AG09319 (cell line): ENCODE results near the gene SERINC4.
"Not testable (repeated sequence)": the region's sequence is repeated elsewhere in the genome, so short reads cannot be mapped to it uniquely, and the experiment has no call there.

Experiments used
- DNase-seq: peaks from one replicate; pipeline ENCODE4 v3.0.0-alpha.2; 2010; ENCODE audit warnings: low read depth; ENCODE audit errors: extremely low read depth
- CTCF ChIP-seq: IDR thresholded peaks from 2 replicates; pipeline ENCODE4 v1.5.1; 2011; ENCODE audit warnings: low read depth, mild to moderate bottlenecking, inconsistent platforms, low read length, moderate library complexity

The SERINC4 gene

DNA sequence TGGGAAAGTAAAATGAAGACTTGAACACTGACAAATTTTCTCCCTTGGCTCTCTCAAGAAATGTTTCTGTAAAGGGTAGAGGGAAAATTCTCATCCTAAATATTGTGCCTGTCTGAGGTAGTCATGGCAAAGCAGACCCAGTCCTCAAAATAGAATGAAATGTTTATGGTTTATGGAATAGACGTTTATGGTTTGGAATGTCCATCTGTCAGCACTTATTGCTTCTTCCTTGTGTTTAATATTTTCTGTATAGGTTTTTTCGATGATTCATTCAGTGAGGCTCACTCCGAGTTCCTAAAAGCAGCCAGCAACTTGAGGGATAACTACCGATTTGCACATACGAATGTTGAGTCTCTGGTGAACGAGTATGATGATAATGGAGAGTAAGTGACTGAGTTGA, 37.2 kb downstream of the SERINC4 start:
- DNase-seq = no peak
- no peak for TF ChIP-seq CTCF

GRCh38 chr15:43751885-43752284, 48.1 kb downstream of the SERINC4 start:
- no peak for TF ChIP-seq CTCF
- DNase-seq = no peak

GRCh38 chr15:43749690-43750345, 50.2 kb downstream of the SERINC4 start:
- TF ChIP-seq CTCF = no peak
- no peak for DNase-seq

DNA sequence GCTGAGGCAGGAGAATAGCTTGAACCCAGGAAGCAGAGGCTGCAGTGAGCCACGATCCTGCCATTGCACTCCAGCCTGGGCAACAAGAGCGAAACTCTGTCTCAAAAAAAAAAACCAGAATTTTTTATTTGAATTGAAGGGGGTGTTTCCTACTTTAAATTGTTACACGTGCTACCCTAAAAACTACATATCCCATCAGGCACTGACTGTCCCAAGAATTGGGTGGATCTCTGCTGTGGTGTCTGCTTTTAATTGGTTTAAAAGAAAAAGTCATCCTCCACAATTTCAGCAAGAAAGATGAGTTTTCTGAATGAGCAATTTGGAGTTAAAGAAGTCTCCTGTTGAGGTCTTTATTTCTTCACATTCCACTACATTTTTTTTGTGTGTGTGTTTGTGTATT, 51.6 kb downstream of the SERINC4 start:
- DNase-seq = no peak
- no peak for TF ChIP-seq CTCF

GRCh38 chr15:43746903-43747309, 53.1 kb downstream of the SERINC4 start:
- DNase-seq = not testable (repeated sequence)

DNA sequence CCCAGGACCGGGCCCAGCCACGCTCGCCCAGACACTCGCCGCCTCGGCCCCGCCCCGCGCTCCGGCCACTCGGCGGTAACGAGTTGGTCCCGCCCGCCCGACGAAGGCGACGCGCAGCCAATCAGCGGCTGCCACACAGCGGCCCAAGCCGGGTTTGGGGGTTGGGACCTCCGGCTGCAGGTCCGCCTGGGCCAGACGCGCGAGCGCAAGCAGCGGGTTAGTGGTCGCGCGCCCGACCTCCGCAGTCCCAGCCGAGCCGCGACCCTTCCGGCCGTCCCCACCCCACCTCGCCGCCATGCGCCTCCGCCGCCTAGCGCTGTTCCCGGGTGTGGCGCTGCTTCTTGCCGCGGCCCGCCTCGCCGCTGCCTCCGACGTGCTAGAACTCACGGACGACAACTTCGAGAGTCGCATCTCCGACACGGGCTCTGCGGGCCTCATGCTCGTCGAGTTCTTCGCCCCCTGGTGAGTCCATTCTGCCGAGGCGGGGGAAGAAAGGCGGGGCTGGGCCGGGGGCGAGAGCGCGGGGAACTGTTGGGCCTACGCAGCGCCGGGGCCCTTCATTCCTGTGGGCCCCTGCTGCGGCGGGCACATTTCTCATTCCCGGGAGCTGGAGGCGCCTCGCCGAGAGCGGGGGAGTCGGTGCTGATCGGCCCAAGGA, 53.6 kb downstream of the SERINC4 start, which contains the start of gene PDIA3:
Gene PDIA3, plus strand, starts transcription at position 194 of the 658 bp plus-strand sequence. Its CDS starts 102 bp downstream, at position 296.
- DNase-seq = peak; percentile 70
